ENCODE data around the gene ABCD1. TPM values are rescaled to one million over a fixed set of nuclear protein-coding genes. Genes with fewer than 3 reads are reported as not detected.

The ABCD1 gene
- total RNA-seq, 1 donor from 2014 or later, result 11.0 TPM

- peaks cover 0 to 12% of the 10 kb centered on the region in 2 donors for H3K36me3 ChIP-seq
- H3K27ac ChIP-seq, result no peak overlapping the region
- intact Hi-C loops (cut with DNase I), result loop anchor here (10.0 kb wide), 1 partner anchor 141 kb away; the partner anchor contains the start of gene ARHGAP4
- no peaks in the 10 kb centered on the region for H3K27me3 ChIP-seq
- peaks cover 18% of the 10 kb centered on the region for H3K4me1 ChIP-seq
- no peak for DNase-seq (ENCODE audit: extremely low spot score in 2 of 2)
- H3K9me3 ChIP-seq, result no peaks in the 10 kb centered on the region
- TF ChIP-seq POLR2A (IDR thresholded peaks at IDR 0.05), result no peak
- TF ChIP-seq POLR2AphosphoS5 (IDR thresholded peaks at IDR 0.05; ENCODE audit: insufficient read depth in 1 of 2, low read depth in 1 of 2), result no peak
- TF ChIP-seq, protein P1, sequence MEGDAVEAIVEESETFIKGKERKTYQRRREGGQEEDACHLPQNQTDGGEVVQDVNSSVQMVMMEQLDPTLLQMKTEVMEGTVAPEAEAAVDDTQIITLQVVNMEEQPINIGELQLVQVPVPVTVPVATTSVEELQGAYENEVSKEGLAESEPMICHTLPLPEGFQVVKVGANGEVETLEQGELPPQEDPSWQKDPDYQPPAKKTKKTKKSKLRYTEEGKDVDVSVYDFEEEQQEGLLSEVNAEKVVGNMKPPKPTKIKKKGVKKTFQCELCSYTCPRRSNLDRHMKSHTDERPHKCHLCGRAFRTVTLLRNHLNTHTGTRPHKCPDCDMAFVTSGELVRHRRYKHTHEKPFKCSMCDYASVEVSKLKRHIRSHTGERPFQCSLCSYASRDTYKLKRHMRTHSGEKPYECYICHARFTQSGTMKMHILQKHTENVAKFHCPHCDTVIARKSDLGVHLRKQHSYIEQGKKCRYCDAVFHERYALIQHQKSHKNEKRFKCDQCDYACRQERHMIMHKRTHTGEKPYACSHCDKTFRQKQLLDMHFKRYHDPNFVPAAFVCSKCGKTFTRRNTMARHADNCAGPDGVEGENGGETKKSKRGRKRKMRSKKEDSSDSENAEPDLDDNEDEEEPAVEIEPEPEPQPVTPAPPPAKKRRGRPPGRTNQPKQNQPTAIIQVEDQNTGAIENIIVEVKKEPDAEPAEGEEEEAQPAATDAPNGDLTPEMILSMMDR (IDR thresholded peaks at IDR 0.05), result no peak
- no peak overlapping the region for H3K4me3 ChIP-seq
Observed at GRCh38 chrX:153783378-153784013, 58.8 kb downstream of the ABCD1 start.

- Histone ChIP-seq H3K27ac (no peak overlapping the region), H3K9me3 (no peaks in the 10 kb centered on the region), H3K36me3 (peaks cover 0 to 12% of the 10 kb centered on the region in 2 donors), H3K4me1 (peaks cover 18% of the 10 kb centered on the region), H3K27me3 (no peaks in the 10 kb centered on the region), H3K4me3 (no peak overlapping the region)
- TF ChIP-seq POLR2AphosphoS5 (IDR thresholded peaks at IDR 0.05; ENCODE audit: insufficient read depth in 1 of 2, low read depth in 1 of 2) (no peak), POLR2A (IDR thresholded peaks at IDR 0.05) (no peak)
- TF ChIP-seq, protein P1 (IDR thresholded peaks at IDR 0.05), result no peak
- no peak for DNase-seq (ENCODE audit: extremely low spot score in 2 of 2)
- intact Hi-C loops (cut with DNase I), result loop anchor here (10.0 kb wide), 1 partner anchor 140 kb away; the partner anchor contains the start of gene ARHGAP4
Observed at GRCh38 chrX:153784325-153784967, 59.8 kb downstream of the ABCD1 start.

- DNase-seq (ENCODE audit: extremely low spot score in 2 of 2), result no peak
- intact Hi-C loops (cut with DNase I), result loop anchor here (10.0 kb wide), 1 partner anchor 138 kb away; the partner anchor contains the start of gene ARHGAP4
- no peaks in the 10 kb centered on the region for H3K27me3 ChIP-seq
Observed at GRCh38 chrX:153786669-153787068, 62.0 kb downstream of the ABCD1 start.

DNA sequence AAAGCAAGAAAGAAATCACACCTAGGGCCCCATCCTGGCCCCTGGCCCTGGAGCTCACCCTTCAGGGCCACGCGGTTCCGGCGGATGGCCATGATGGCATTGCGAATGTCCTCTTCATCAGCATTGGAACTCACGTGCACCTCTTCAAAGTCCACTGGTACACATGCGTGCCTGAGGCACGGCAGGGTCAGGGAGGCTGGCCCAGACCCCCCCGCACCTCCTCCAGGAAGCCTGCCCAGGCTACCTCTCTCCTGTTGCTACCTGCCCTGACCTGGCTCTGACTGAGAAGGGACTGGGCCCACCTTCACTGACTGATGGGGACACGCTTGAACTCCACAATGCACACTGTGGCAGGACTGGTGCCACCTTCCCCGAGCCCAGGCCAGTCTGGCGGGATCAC is 65.0 kb downstream of the ABCD1 start:
- DNase-seq (ENCODE audit: extremely low spot score in 2 of 2), result no peak
- TF ChIP-seq POLR2AphosphoS5 (IDR thresholded peaks at IDR 0.05; ENCODE audit: insufficient read depth in 1 of 2, low read depth in 1 of 2) (no peak), POLR2A (IDR thresholded peaks at IDR 0.05) (no peak)
- TF ChIP-seq, protein P1 (IDR thresholded peaks at IDR 0.05), result no peak
- peaks cover 30% of the 10 kb centered on the region for H3K4me1 ChIP-seq
- H3K27ac ChIP-seq, result no peak overlapping the region
- H3K36me3 ChIP-seq, result peaks cover 0 to 12% of the 10 kb centered on the region in 2 donors
- H3K27me3 ChIP-seq, result no peaks in the 10 kb centered on the region
- H3K4me3 ChIP-seq, result no peak overlapping the region
- intact Hi-C loops (cut with DNase I), result loop anchor here (10.0 kb wide), 1 partner anchor 135 kb away; the partner anchor contains the start of gene ARHGAP4
- H3K9me3 ChIP-seq, result no peaks in the 10 kb centered on the region

More at GRCh38 chrX:153786669-153787068, 62.0 kb downstream of the ABCD1 start:
- H3K4me3 ChIP-seq, result no peak overlapping the region
- peaks cover 17% of the 10 kb centered on the region for H3K4me1 ChIP-seq
- H3K9me3 ChIP-seq, result no peaks in the 10 kb centered on the region
- H3K27ac ChIP-seq, result no peak overlapping the region
- peaks cover 0 to 12% of the 10 kb centered on the region in 2 donors for H3K36me3 ChIP-seq
- TF ChIP-seq POLR2AphosphoS5 (IDR thresholded peaks at IDR 0.05; ENCODE audit: insufficient read depth in 1 of 2, low read depth in 1 of 2) (no peak), POLR2A (IDR thresholded peaks at IDR 0.05) (no peak)
- TF ChIP-seq, protein P1 (IDR thresholded peaks at IDR 0.05), result no peak
